ENCODE data around the gene CTNND2. TPM values are rescaled to one million over a fixed set of nuclear protein-coding genes. Genes with fewer than 3 reads are reported as not detected.
"Not testable (repeated sequence)": the region's sequence is repeated elsewhere in the genome, so short reads cannot be mapped to it uniquely, and the experiment has no call there.

Gene CTNND2
- total RNA-seq, 4 donors from 2014 or later = 0.22 to 2.8 (median 0.39) TPM

- Histone ChIP-seq H3K27ac (no peak overlapping the region), H3K36me3 (no peaks in the 10 kb centered on the region), H3K9me3 (no peaks in the 10 kb centered on the region), H3K4me1 (no peaks in the 10 kb centered on the region), H3K4me3 (replicated peaks in 1 of 3) (no peak overlapping the region), H3K27me3 (no peaks in the 10 kb centered on the region)
- intact Hi-C loops (cut with DNase I) = no loop called here
- 88 to 91% methylated on average over 4 of the region's 4 CpGs for WGBS, 2 donors
- DNase-seq = no peak
- TF ChIP-seq POLR2A (IDR thresholded peaks at IDR 0.05) = no peak
- TF ChIP-seq, protein P1, sequence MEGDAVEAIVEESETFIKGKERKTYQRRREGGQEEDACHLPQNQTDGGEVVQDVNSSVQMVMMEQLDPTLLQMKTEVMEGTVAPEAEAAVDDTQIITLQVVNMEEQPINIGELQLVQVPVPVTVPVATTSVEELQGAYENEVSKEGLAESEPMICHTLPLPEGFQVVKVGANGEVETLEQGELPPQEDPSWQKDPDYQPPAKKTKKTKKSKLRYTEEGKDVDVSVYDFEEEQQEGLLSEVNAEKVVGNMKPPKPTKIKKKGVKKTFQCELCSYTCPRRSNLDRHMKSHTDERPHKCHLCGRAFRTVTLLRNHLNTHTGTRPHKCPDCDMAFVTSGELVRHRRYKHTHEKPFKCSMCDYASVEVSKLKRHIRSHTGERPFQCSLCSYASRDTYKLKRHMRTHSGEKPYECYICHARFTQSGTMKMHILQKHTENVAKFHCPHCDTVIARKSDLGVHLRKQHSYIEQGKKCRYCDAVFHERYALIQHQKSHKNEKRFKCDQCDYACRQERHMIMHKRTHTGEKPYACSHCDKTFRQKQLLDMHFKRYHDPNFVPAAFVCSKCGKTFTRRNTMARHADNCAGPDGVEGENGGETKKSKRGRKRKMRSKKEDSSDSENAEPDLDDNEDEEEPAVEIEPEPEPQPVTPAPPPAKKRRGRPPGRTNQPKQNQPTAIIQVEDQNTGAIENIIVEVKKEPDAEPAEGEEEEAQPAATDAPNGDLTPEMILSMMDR (IDR thresholded peaks at IDR 0.05) = no peak
Measured at GRCh38 chr5:11640158-11640873, 263.9 kb downstream of the CTNND2 start.

DNA sequence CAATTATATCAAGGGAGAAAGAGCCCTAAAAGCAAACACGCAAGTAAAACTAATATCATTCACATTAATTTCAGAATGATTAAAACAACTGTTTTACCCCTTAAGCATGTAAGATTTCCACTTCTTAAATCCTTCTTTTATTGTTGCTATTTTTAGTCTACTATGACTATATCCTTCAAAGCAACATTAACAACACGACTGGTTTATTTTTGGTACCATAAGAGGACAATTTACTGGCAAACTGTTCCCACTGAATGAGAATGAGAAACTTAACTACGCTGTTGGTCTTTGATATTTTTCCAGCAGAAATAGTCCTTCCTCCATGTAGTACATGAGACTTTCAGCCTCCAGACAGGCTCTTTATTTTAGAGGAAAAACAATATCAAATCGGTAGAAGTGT, 281.5 kb downstream of the CTNND2 start:
- Histone ChIP-seq H3K27ac (no peak overlapping the region), H3K4me1 (no peaks in the 10 kb centered on the region), H3K27me3 (no peaks in the 10 kb centered on the region), H3K9me3 (no peaks in the 10 kb centered on the region), H3K4me3 (replicated peaks in 1 of 3) (no peak overlapping the region), H3K36me3 (no peaks in the 10 kb centered on the region)
- no peak for TF ChIP-seq POLR2A (IDR thresholded peaks at IDR 0.05)
- TF ChIP-seq, protein P1 (IDR thresholded peaks at IDR 0.05) = no peak
- intact Hi-C loops (cut with DNase I) = no loop called here
- no peak for DNase-seq
- WGBS, 2 donors = 83 to 84% methylated on average over 4 of the region's 4 CpGs

GRCh38 chr5:11620172-11620571, 284.1 kb downstream of the CTNND2 start:
- 91 to 95% methylated on average over 3 of the region's 3 CpGs for WGBS, 2 donors
- Histone ChIP-seq H3K27me3 (no peaks in the 10 kb centered on the region), H3K4me1 (no peaks in the 10 kb centered on the region), H3K36me3 (no peaks in the 10 kb centered on the region), H3K9me3 (no peaks in the 10 kb centered on the region), H3K27ac (no peak overlapping the region), H3K4me3 (replicated peaks in 1 of 3) (no peak overlapping the region)
- intact Hi-C loops (cut with DNase I) = no loop called here
- TF ChIP-seq, protein P1 (IDR thresholded peaks at IDR 0.05) = no peak
- no peak for TF ChIP-seq POLR2A (IDR thresholded peaks at IDR 0.05)
- no peak for DNase-seq

- H3K4me1 ChIP-seq = no peaks in the 10 kb centered on the region
- WGBS, 2 donors = 50 to 56% methylated on average over 1 of the region's 1 CpG
- H3K27me3 ChIP-seq = no peaks in the 10 kb centered on the region
- no peak for DNase-seq
- H3K9me3 ChIP-seq = no peaks in the 10 kb centered on the region
- intact Hi-C loops (cut with DNase I) = no loop called here
- no peak overlapping the region for H3K4me3 ChIP-seq (replicated peaks in 1 of 3)
- H3K27ac ChIP-seq = no peak overlapping the region
- no peaks in the 10 kb centered on the region for H3K36me3 ChIP-seq
- TF ChIP-seq, protein P1 (IDR thresholded peaks at IDR 0.05) = peak in 1 of 6 experiments; percentile 18
- no peak for TF ChIP-seq POLR2A (IDR thresholded peaks at IDR 0.05)
Measured at GRCh38 chr5:11619339-11620024, 284.8 kb downstream of the CTNND2 start.

- TF ChIP-seq, protein P1 (IDR thresholded peaks at IDR 0.05) = no peak
- Histone ChIP-seq H3K27me3 (no peaks in the 10 kb centered on the region), H3K4me1 (no peaks in the 10 kb centered on the region), H3K36me3 (no peaks in the 10 kb centered on the region), H3K9me3 (no peaks in the 10 kb centered on the region), H3K4me3 (replicated peaks in 1 of 3) (no peak overlapping the region), H3K27ac (no peak overlapping the region)
- WGBS, 2 donors = 89 to 96% methylated on average over 2 of the region's 2 CpGs
- intact Hi-C loops (cut with DNase I) = no loop called here
- DNase-seq = no peak
Measured at GRCh38 chr5:11617080-11617479, 287.2 kb downstream of the CTNND2 start.

GRCh38 chr5:11616624-11617023, 287.6 kb downstream of the CTNND2 start:
- H3K4me3 ChIP-seq (replicated peaks in 1 of 3); H3K4me1 ChIP-seq; H3K27ac ChIP-seq; intact Hi-C loops (cut with DNase I); H3K27me3 ChIP-seq; H3K9me3 ChIP-seq; H3K36me3 ChIP-seq: not testable (repeated sequence)
- WGBS, 2 donors = 36 to 48% methylated on average over 7 of the region's 7 CpGs
- DNase-seq = peak; percentile 3 to 15

Measured in thyroid gland (tissue), 4 donors.